ENCODE results near the gene SLC13A1. TPM values are rescaled to one million over a fixed set of nuclear protein-coding genes. Genes with fewer than 3 reads are reported as not detected.

SLC13A1 gene
- total RNA-seq, 1 donor from 2014 or later: not detected

DNA sequence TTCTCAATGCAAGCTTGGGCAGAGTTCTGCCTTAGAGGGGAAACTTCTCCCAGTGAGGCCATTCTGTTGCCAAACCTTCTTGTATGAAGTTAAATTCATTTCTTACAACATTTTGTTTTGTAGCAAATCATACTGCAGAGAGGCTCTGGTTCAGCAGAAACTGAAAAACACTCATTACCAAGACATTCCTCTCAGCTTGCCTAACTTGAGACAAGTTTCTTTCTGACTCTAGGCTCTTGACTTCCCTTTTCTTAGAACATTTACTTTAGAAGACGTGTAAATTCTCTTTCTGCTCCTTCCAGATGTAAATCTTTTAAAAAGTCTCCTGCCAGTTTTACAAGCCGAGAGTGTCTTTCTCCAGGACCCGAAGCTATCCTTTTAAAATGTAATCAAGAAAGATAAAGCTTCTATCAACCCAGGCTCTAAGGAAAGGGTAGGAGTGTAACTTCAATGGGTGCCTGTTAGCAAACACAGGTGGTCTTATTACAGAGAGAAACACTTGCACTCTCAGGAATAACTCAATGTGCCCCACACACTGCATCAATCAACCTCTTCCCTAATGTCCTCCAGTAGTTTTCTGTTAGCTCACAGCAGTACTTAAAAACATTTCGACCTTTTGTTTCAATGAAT is 123.8 kb downstream of the SLC13A1 start:
- Mint-ChIP-seq H3K4me1 (no peaks in the 10 kb centered on the region), H3K27me3 (no peaks in the 10 kb centered on the region), H3K4me3 (no peak overlapping the region), H3K9me3 (peaks cover 6% of the 10 kb centered on the region), H3K27ac (no peak overlapping the region), H3K36me3 (ENCODE audit: low read depth) (no peaks in the 10 kb centered on the region)
- intact Hi-C loops (cut with micrococcal nuclease): no loop called here
- TF ChIP-seq, protein P1, sequence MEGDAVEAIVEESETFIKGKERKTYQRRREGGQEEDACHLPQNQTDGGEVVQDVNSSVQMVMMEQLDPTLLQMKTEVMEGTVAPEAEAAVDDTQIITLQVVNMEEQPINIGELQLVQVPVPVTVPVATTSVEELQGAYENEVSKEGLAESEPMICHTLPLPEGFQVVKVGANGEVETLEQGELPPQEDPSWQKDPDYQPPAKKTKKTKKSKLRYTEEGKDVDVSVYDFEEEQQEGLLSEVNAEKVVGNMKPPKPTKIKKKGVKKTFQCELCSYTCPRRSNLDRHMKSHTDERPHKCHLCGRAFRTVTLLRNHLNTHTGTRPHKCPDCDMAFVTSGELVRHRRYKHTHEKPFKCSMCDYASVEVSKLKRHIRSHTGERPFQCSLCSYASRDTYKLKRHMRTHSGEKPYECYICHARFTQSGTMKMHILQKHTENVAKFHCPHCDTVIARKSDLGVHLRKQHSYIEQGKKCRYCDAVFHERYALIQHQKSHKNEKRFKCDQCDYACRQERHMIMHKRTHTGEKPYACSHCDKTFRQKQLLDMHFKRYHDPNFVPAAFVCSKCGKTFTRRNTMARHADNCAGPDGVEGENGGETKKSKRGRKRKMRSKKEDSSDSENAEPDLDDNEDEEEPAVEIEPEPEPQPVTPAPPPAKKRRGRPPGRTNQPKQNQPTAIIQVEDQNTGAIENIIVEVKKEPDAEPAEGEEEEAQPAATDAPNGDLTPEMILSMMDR (IDR thresholded peaks at IDR 0.05): no peak
- ATAC-seq (ENCODE audit: low read depth): no peak
- DNase-seq: no peak
- ChIA-PET CTCF (no interaction called here), POLR2A (no interaction called here)

DNA sequence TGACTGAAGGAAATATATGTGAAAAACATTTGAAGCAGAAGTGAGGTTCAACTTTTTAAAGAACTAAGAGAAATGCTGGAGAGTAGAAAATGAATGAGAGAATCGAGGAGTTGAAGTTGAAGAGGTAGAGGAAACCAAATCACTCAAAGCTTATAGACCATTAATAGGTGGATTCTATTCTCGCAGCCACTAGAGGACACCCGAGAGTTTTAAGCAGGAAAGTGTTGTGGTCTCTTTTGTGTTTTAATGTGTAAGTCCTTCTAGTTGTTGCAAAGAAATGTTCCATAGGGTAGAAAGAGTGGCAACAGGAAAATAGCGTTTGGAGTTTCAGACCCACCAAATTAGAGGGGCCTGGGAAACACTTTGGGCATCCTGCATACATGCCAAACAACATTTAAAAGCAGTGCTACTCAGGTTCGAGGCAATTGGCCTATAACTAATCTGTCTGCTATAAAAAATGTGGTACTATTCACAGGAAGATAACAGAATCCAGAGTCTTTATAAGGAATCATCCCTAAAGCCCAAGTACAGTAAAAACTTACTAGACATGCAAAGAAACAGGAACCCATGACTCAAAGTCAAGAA is 129.0 kb downstream of the SLC13A1 start:
- H3K9me3 Mint-ChIP-seq: peaks cover 2% of the 10 kb centered on the region
- ChIA-PET CTCF (no interaction called here), POLR2A (no interaction called here)
- H3K27me3 Mint-ChIP-seq: no peaks in the 10 kb centered on the region
- TF ChIP-seq, protein P1 (IDR thresholded peaks at IDR 0.05): no peak
- ATAC-seq (ENCODE audit: low read depth) (no peak), DNase-seq (no peak)
- H3K4me1 Mint-ChIP-seq: no peaks in the 10 kb centered on the region
- no peak overlapping the region for H3K4me3 Mint-ChIP-seq
- H3K36me3 Mint-ChIP-seq (ENCODE audit: low read depth): no peaks in the 10 kb centered on the region
- H3K27ac Mint-ChIP-seq: no peak overlapping the region
- intact Hi-C loops (cut with micrococcal nuclease): no loop called here

DNA sequence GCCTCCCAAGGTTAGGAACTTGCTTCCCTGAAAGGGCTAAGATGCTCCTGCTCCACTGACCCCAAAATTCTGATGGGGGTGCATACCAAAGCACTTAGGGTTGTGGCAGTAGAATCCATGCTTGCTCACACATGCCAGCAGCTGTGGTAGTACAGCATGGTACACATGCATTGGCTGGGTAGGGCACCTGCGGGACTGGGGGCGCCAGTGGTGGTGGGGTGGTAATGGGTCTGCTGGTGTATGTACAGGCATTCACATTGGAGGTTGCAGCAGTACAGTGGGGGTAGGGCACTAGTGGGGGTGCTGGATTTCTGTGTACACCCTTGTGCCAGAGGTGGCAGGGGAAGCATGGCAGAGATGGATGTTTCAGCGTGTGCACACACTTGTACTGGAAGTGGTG is 132.0 kb downstream of the SLC13A1 start:
- Mint-ChIP-seq H3K27ac (no peak overlapping the region), H3K36me3 (ENCODE audit: low read depth) (no peaks in the 10 kb centered on the region), H3K4me3 (no peak overlapping the region), H3K9me3 (peaks cover 2% of the 10 kb centered on the region), H3K27me3 (no peaks in the 10 kb centered on the region), H3K4me1 (no peaks in the 10 kb centered on the region)
- DNase-seq (no peak), ATAC-seq (ENCODE audit: low read depth) (no peak)
- ChIA-PET POLR2A (no interaction called here), CTCF (no interaction called here)
- intact Hi-C loops (cut with micrococcal nuclease): no loop called here
- TF ChIP-seq, protein P1 (IDR thresholded peaks at IDR 0.05): no peak

Other genes starting within 250 kb of the SLC13A1 start
- not detected in 2 replicates for gene TAS2R16, start 204.3 kb downstream of the SLC13A1 start, total RNA-seq

Data from activated B cell treated with CpG ODN at 0.5 μM for 24 hours (primary cell).